AG04449 (cell line): ENCODE data around the gene EEFSEC.

Experiments
- CTCF ChIA-PET: fragments of 350-600 bp; formaldehyde crosslinking; extraction: SDS; loops from one replicate; lab custom pipeline; 2021; ENCODE audit warnings: antibody characterized with exemption; lab: Yijun Ruan, JAX
- POLR2A ChIA-PET: fragments of 400-600, 350-600 bp; formaldehyde crosslinking; extraction: SDS; loops from one replicate; lab custom pipeline; 2020; ENCODE audit warnings: antibody characterized with exemption, inconsistent platforms; lab: Yijun Ruan, JAX
- DNase-seq: peaks from one replicate; pipeline ENCODE4 v3.0.0-alpha.2; 2010; ENCODE audit warnings: low read depth, low spot score
- H3K4me3 ChIP-seq: 2 replicates; pipeline ENCODE4 v1.5.1; 2011; ENCODE audit warnings: low read depth, mild to moderate bottlenecking, control low read depth, low read length
- TF ChIP-seq, protein P1 (sequence below): IDR thresholded peaks from one replicate; pipeline ENCODE4 v1.5.1; 2011; ENCODE audit warnings: mild to moderate bottlenecking, moderate library complexity, low read length, control low read depth, inconsistent platforms; ENCODE audit not compliant: insufficient read depth; ENCODE audit errors: missing control alignments

EEFSEC gene

DNA sequence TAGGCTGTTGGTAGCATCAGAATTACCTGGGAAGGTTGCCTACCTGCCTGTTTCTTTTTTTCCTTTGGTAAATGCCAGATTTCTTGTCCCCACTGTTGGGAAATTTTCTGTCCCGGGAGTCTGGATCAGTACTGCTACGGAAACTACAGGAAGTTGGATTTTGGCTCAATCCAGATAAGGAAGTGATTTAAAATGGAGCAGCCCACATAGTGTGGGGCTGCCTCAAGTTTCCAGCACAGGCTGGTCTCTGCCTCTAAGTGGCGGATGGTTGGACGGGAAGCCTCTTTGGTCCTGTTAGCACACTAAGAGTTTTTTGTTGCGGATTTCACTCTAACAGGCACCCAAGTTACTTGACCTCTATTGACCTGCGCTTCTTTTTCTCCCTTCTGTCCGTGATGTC, 54.7 kb downstream of the EEFSEC start:
- ChIA-PET POLR2A (no interaction called here), CTCF (interaction anchor here (0.9 kb wide), 1 partner anchor 218 kb away, joined by 3 read pairs; no protein-coding TSS in a partner anchor)
- TF ChIP-seq, protein P1, sequence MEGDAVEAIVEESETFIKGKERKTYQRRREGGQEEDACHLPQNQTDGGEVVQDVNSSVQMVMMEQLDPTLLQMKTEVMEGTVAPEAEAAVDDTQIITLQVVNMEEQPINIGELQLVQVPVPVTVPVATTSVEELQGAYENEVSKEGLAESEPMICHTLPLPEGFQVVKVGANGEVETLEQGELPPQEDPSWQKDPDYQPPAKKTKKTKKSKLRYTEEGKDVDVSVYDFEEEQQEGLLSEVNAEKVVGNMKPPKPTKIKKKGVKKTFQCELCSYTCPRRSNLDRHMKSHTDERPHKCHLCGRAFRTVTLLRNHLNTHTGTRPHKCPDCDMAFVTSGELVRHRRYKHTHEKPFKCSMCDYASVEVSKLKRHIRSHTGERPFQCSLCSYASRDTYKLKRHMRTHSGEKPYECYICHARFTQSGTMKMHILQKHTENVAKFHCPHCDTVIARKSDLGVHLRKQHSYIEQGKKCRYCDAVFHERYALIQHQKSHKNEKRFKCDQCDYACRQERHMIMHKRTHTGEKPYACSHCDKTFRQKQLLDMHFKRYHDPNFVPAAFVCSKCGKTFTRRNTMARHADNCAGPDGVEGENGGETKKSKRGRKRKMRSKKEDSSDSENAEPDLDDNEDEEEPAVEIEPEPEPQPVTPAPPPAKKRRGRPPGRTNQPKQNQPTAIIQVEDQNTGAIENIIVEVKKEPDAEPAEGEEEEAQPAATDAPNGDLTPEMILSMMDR = no peak
- DNase-seq = no peak
- H3K4me3 ChIP-seq = no peak overlapping the region

DNA sequence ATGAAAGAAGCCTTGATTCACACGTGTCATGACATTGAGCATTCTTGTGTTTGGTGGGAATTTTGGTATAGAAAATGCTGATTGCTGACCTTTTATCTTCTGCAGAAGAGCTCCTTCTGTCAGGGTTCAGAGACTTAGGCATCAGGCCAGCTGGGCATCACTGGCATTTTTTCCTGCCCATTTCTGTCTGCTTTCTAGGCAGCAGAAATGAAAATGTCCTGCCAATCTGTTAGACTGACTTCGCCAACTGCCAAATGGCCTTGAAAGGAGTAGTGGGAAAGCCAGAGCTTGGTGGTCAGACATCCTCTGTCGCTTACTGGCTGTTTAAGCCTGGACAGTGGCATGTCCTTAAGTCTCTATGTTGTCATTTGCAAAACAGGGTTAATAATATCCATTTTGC, 57.4 kb downstream of the EEFSEC start:
- POLR2A ChIA-PET = no interaction called here
- DNase-seq = no peak
- CTCF ChIA-PET = interaction anchor here (1.3 kb wide), 1 partner anchor 15 kb away, joined by 3 read pairs; no protein-coding TSS in a partner anchor
- TF ChIP-seq, protein P1 = no peak
- no peak overlapping the region for H3K4me3 ChIP-seq

DNA sequence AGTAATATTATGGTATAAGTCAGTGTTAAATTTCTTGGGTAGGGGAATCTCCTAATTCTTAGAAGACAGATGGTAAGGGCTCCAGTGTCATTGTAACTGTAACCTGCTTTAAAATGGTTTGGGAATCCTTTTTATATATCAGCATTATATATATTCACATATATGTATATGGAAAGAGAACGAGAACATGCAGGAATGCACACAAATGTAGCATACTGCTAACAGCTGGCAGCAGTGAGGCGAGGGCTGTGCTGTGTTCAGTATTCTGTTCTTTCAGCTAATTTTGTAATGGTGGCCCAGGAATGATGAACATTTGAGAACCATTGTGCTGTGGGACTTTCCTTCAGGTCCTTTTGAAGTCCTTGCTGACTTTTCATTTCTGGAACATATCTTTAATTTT, 60.8 kb downstream of the EEFSEC start:
- no peak for DNase-seq
- TF ChIP-seq, protein P1 = no peak
- ChIA-PET POLR2A (no interaction called here), CTCF (no interaction called here)
- H3K4me3 ChIP-seq = no peak overlapping the region

DNA sequence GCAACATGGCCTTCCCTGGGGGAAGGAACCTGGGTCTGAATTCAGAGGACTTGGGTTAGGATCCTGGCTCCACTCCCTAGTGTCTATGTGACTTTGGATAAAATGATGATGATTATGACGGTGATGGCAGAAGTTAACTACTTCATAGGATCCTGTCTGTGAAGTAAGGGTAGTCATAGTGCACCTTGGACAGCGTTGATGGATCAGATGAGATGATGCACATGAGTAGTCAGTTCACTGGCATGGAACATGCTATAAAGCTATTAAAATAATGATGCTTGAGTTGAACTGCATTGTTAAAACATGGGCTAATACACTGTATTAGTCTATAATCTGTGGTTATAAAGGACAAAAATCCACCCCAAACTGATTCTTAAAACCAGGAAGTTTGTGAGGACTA, 62.0 kb downstream of the EEFSEC start:
- ChIA-PET POLR2A (no interaction called here), CTCF (interaction anchor here (1.1 to 1.6 kb wide), 2 partner anchors 11 to 27 kb away, joined by 3 read pairs; no protein-coding TSS in a partner anchor)
- TF ChIP-seq, protein P1 = no peak

DNA sequence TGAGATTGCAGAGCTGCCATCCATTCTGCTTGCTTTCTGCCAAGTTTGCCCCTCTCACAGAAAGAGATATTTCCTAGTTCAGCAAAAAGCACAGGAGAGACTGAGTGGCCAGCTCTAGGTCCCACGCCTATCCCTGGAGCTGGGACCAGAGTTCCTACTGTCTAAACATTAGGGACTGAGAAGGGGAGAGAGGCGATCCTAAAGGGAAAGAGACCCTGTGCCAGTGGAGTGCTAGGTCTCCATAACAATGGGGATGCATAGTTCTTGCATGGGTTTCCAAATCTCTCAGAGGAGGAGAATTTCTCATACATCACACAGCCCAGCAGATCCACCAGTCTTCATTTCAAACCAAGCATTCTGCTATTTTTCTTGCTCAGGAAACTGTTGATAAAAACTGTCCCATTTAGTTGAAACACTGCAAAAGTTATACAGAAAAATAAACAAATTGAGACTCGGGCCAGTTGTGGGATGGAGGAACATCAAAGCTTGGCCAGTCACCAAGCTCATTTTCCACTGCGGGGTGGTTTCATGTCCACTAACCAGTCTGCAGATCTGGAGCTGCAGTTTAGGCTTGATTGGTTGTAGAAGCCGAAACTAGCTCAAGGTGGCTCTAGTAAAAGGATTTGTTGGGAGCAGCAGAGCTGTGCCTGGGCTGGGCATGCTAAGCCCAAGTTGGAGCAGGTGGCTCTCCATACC, 62.7 kb downstream of the EEFSEC start:
- H3K4me3 ChIP-seq = no peak overlapping the region
- no peak for DNase-seq
- TF ChIP-seq, protein P1 = no peak
- CTCF ChIA-PET = interaction anchor here (1.1 to 1.6 kb wide), 3 partner anchors 10 to 46 kb away, joined by 3 to 4 read pairs (median 3); no protein-coding TSS in a partner anchor
- POLR2A ChIA-PET = no interaction called here

More for the DNA sequence above, 62.0 kb downstream of the EEFSEC start:
- no peak overlapping the region for H3K4me3 ChIP-seq
- DNase-seq = no peak

DNA sequence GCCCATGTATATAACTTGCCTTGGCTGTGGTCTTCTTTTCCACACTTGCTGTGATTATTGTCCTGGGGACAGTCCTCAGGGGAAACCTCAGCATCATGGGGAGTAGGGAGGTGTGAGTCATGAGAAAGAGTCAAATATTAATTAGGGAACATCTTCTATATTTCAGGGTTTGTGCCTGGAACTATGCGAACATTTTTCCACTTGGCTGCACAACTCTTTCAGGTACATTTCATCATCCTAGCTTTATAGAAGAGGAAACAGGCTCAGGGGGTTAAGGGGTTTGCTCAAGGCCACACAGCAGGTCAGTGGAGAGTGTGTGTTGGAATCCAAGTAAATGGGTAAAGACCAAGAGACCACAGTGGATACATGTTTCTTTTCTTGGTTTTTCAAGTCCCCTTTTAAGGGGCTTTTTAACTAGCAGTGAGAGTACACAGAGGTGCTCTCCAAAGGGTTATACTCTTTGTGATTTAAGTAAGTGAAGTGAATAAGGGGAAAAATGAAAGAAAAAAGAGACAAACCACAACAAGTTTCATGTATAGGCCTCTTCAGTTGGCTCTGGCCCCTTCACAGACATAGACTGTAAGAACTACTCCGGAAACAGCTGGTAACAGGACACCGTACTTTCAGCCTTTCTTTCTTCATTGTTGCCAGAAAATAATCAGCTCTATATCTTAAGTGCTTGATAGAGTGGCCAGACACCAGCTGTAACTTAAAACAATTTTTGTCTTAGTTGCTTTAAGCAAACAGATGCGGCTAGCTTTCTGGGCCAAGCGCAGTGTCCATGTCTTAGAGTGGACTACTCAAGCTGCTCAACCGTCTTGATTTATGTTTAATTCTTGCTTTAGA, 64.6 kb downstream of the EEFSEC start:
- ChIA-PET POLR2A (no interaction called here), CTCF (interaction anchor here (0.9 to 2.3 kb wide), 2 partner anchors 9 to 19 kb away, joined by 3 to 14 read pairs; no protein-coding TSS in a partner anchor)
- no peak for DNase-seq

More for the DNA sequence above, 64.6 kb downstream of the EEFSEC start:
- TF ChIP-seq, protein P1 = no peak
- H3K4me3 ChIP-seq = no peak overlapping the region
